ENCODE data around the gene SERPINE1. TPM values are rescaled to one million over a fixed set of nuclear protein-coding genes. Genes with fewer than 3 reads are reported as not detected.

The SERPINE1 gene
- total and polyA plus RNA-seq, 2 donors (not counting 1 experiment from before 2014, with no cell fraction given): 167 to 1,153 TPM

- H3K79me2 ChIP-seq (ENCODE audit: control insufficient read depth, insufficient read depth, low read length): no peaks in the 10 kb centered on the region
- H3K9me3 ChIP-seq (ENCODE audit: control insufficient read depth, insufficient read depth, low read depth, low read length): no peaks in the 10 kb centered on the region
- TF ChIP-seq EZH2 (IDR thresholded peaks at IDR 0.05; ENCODE audit: low read length, missing control alignments): no peak
- no peak for TF ChIP-seq CTCF (conservative IDR thresholded peaks at IDR 0.05 in 1 of 2, IDR thresholded peaks at IDR 0.05 in 1 of 2; ENCODE audit: low read depth in 1 of 2, low read length in 2 of 2)
- H3K4me3 ChIP-seq (replicated peaks in 1 of 4; ENCODE audit: control extremely low read depth in 1 of 4, insufficient read depth in 1 of 4, low read depth in 3 of 4, low read length in 4 of 4): no peak overlapping the region
- no peak overlapping the region for H3K27ac ChIP-seq (ENCODE audit: insufficient read depth, low read length)
- H3K4me1 ChIP-seq (ENCODE audit: control insufficient read depth, extremely low read depth, insufficient read depth, low read length): peaks cover 2% of the 10 kb centered on the region
- H2AFZ ChIP-seq (ENCODE audit: low read length): no peak overlapping the region
- no peaks in the 10 kb centered on the region for H3K36me3 ChIP-seq (ENCODE audit: control insufficient read depth, insufficient read depth, low read length)
- H3K27me3 ChIP-seq (ENCODE audit: control insufficient read depth, insufficient read depth, low read length): no peaks in the 10 kb centered on the region
- no peak for DNase-seq (ENCODE audit: low read depth in 2 of 2)
- no peak overlapping the region for H3K9ac ChIP-seq (ENCODE audit: insufficient read depth, low read length)
- no peak overlapping the region for H3K4me2 ChIP-seq (ENCODE audit: extremely low read depth, insufficient read depth, low read length)
- no peaks in the 10 kb centered on the region for H4K20me1 ChIP-seq (ENCODE audit: control insufficient read depth, extremely low read depth, insufficient read depth, low read length)
Observed at GRCh38 chr7:101106386-101106785, 20.5 kb upstream of the SERPINE1 start.

- H3K79me2 ChIP-seq (ENCODE audit: control insufficient read depth, insufficient read depth, low read length): no peaks in the 10 kb centered on the region
- H3K9ac ChIP-seq (ENCODE audit: insufficient read depth, low read length): no peak overlapping the region
- no peak overlapping the region for H2AFZ ChIP-seq (ENCODE audit: low read length)
- H3K27ac ChIP-seq (ENCODE audit: insufficient read depth, low read length): no peak overlapping the region
- H3K4me2 ChIP-seq (ENCODE audit: extremely low read depth, insufficient read depth, low read length): no peak overlapping the region
- no peaks in the 10 kb centered on the region for H3K36me3 ChIP-seq (ENCODE audit: control insufficient read depth, insufficient read depth, low read length)
- H3K4me1 ChIP-seq (ENCODE audit: control insufficient read depth, extremely low read depth, insufficient read depth, low read length): peaks cover 2% of the 10 kb centered on the region
- H4K20me1 ChIP-seq (ENCODE audit: control insufficient read depth, extremely low read depth, insufficient read depth, low read length): no peaks in the 10 kb centered on the region
- no peaks in the 10 kb centered on the region for H3K9me3 ChIP-seq (ENCODE audit: control insufficient read depth, insufficient read depth, low read depth, low read length)
- no peak for TF ChIP-seq EZH2 (IDR thresholded peaks at IDR 0.05; ENCODE audit: low read length, missing control alignments)
- no peaks in the 10 kb centered on the region for H3K27me3 ChIP-seq (ENCODE audit: control insufficient read depth, insufficient read depth, low read length)
- DNase-seq (ENCODE audit: low read depth in 2 of 2): peak; percentile 65 to 71
- no peak overlapping the region for H3K4me3 ChIP-seq (replicated peaks in 1 of 4; ENCODE audit: control extremely low read depth in 1 of 4, insufficient read depth in 1 of 4, low read depth in 3 of 4, low read length in 4 of 4)
Observed at GRCh38 chr7:101108330-101108857, 18.5 kb upstream of the SERPINE1 start.

- H3K9ac ChIP-seq (ENCODE audit: insufficient read depth, low read length): no peak overlapping the region
- no peaks in the 10 kb centered on the region for H3K27me3 ChIP-seq (ENCODE audit: control insufficient read depth, insufficient read depth, low read length)
- peaks cover 2% of the 10 kb centered on the region for H3K4me1 ChIP-seq (ENCODE audit: control insufficient read depth, extremely low read depth, insufficient read depth, low read length)
- no peak overlapping the region for H3K4me3 ChIP-seq (replicated peaks in 1 of 4; ENCODE audit: control extremely low read depth in 1 of 4, insufficient read depth in 1 of 4, low read depth in 3 of 4, low read length in 4 of 4)
- DNase-seq (ENCODE audit: low read depth in 2 of 2): no peak
- no peaks in the 10 kb centered on the region for H4K20me1 ChIP-seq (ENCODE audit: control insufficient read depth, extremely low read depth, insufficient read depth, low read length)
- TF ChIP-seq EZH2 (IDR thresholded peaks at IDR 0.05; ENCODE audit: low read length, missing control alignments) (no peak), CTCF (conservative IDR thresholded peaks at IDR 0.05 in 1 of 2, IDR thresholded peaks at IDR 0.05 in 1 of 2; ENCODE audit: low read depth in 1 of 2, low read length in 2 of 2) (no peak)
- no peak overlapping the region for H3K27ac ChIP-seq (ENCODE audit: insufficient read depth, low read length)
- no peak overlapping the region for H2AFZ ChIP-seq (ENCODE audit: low read length)
- H3K79me2 ChIP-seq (ENCODE audit: control insufficient read depth, insufficient read depth, low read length): no peaks in the 10 kb centered on the region
- no peak overlapping the region for H3K4me2 ChIP-seq (ENCODE audit: extremely low read depth, insufficient read depth, low read length)
- no peaks in the 10 kb centered on the region for H3K9me3 ChIP-seq (ENCODE audit: control insufficient read depth, insufficient read depth, low read depth, low read length)
- no peaks in the 10 kb centered on the region for H3K36me3 ChIP-seq (ENCODE audit: control insufficient read depth, insufficient read depth, low read length)
Observed at GRCh38 chr7:101108961-101109360, 17.9 kb upstream of the SERPINE1 start.
